K562 (cell line): Measurements from ENCODE around the gene CXCL12. TPM values are rescaled to one million over a fixed set of nuclear protein-coding genes. Genes with fewer than 3 reads are reported as not detected.

Experiments used
- ATAC-seq: fragments of 200-7000 bp; cut with Tn5 transposase; 3 replicates; pipeline ENCODE4 v1.9.1; 2020; ENCODE audit warnings: moderate library complexity
- BruUV-seq: library from RNA; stranded (reverse); fragments of 400-500 nt; replicated peaks from 2 replicates; lab custom pipeline; 2021; lab: Mats Ljungman, UMichigan
- CTCF ChIA-PET: fragments of 300-600 bp; formaldehyde crosslinking; extraction: SDS; loops from one replicate; lab custom pipeline; 2021; ENCODE audit warnings: low intra/inter-chr PET ratio; lab: Yijun Ruan, JAX
- POLR2A ChIA-PET: fragments of 300-600, 350-650 bp; sonication (Branson Sonifier 250); formaldehyde crosslinking; extraction: SDS; loops from one replicate; lab custom pipeline; 2021; ENCODE audit warnings: antibody characterized with exemption, inconsistent platforms; lab: Yijun Ruan, JAX
- DNase-seq, 4 experiments: peaks; one replicate each; pipeline versions ENCODE4 v3.0.0 to v3.0.0-alpha.2; 2011 to 2018; ENCODE audit warnings: low spot score in 3 of 4, mixed read lengths in 3 of 4; ENCODE audit errors: extremely low read depth in 1 of 4
- FAIRE-seq: peaks from 2 replicates; lab custom pipeline; 2011; peaks lifted over from hg19 to GRCh38; lab: Jason Lieb, UNC
- H2AFZ ChIP-seq: 2 replicates; pipeline ENCODE4 v1.6.0; 2011; ENCODE audit warnings: low read depth, low read length, control low read depth, inconsistent platforms
- H3K27ac ChIP-seq: fragments of 200-600 bp; 3 replicates; pipeline ENCODE4 v1.8.0; 2011; ENCODE audit warnings: low read depth, mild to moderate bottlenecking, control low read depth, inconsistent platforms, low read length, moderate library complexity, mixed read lengths; ENCODE audit errors: extremely low read depth
- H3K27me3 ChIP-seq, 2 experiments: fragments of 300-600 bp in 1 of 2; 2 replicates in 1 of 2; 3 replicates in 1 of 2; pipeline versions ENCODE4 v1.6.0 to v1.8.0; 2011; ENCODE audit warnings: inconsistent platforms in 2 of 2, low read length in 2 of 2, mild to moderate bottlenecking in 1 of 2, mixed read lengths in 1 of 2, moderate library complexity in 1 of 2; ENCODE audit not compliant: control insufficient read depth in 2 of 2, insufficient read depth in 2 of 2
- H3K36me3 ChIP-seq: fragments of 300-600 bp; 3 replicates; pipeline ENCODE4 v1.8.0; 2011; ENCODE audit warnings: mild to moderate bottlenecking, low read length, inconsistent platforms; ENCODE audit not compliant: control insufficient read depth, insufficient read depth
- H3K4me1 ChIP-seq, 2 experiments: fragments of 200-600 bp in 1 of 2; replicated peaks in 1 of 2; 2 replicates in 1 of 2; 3 replicates in 1 of 2; pipeline versions ENCODE4 v1.5.1 to v1.8.0; 2011; ENCODE audit warnings: inconsistent platforms in 2 of 2, low read length in 2 of 2, mild to moderate bottlenecking in 1 of 2, mixed read lengths in 1 of 2, moderate library complexity in 1 of 2; ENCODE audit not compliant: control insufficient read depth in 2 of 2, insufficient read depth in 2 of 2
- H3K4me2 ChIP-seq: 2 replicates; pipeline ENCODE4 v1.6.1; 2011; ENCODE audit warnings: low read length, control low read depth, inconsistent platforms, mixed read lengths; ENCODE audit not compliant: insufficient read depth
- H3K4me3 ChIP-seq: fragments of 200-600 bp; sonication (generic), shearing (Covaris generic); 2 replicates; pipeline ENCODE4 v1.5.1; 2016; ENCODE audit warnings: control low read depth, inconsistent platforms
- H3K79me2 ChIP-seq: fragments of 200-600 bp; 3 replicates; pipeline ENCODE4 v1.8.0; 2011; ENCODE audit warnings: low read length, inconsistent platforms; ENCODE audit not compliant: control insufficient read depth, insufficient read depth
- H3K9ac ChIP-seq, 2 experiments: 2 replicates each; pipeline versions ENCODE4 v1.6.0 to v1.6.1; 2011; ENCODE audit warnings: low read depth in 2 of 2, low read length in 2 of 2, control low read depth in 1 of 2, inconsistent platforms in 1 of 2, mild to moderate bottlenecking in 1 of 2, mixed read lengths in 1 of 2; ENCODE audit not compliant: insufficient read depth in 1 of 2
- H3K9me1 ChIP-seq: one replicate; pipeline ENCODE4 v1.6.0; 2011; ENCODE audit warnings: inconsistent platforms, mild to moderate bottlenecking, low read length, moderate library complexity; ENCODE audit not compliant: control insufficient read depth, insufficient read depth
- H3K9me3 ChIP-seq: replicated peaks from 2 replicates; pipeline ENCODE4 v1.5.1; 2011; ENCODE audit warnings: low read depth, low read length, inconsistent platforms; ENCODE audit not compliant: control insufficient read depth, insufficient read depth
- H4K20me1 ChIP-seq: replicated peaks from 2 replicates; pipeline ENCODE4 v1.6.1; 2011; ENCODE audit warnings: low read length, inconsistent platforms, mixed read lengths; ENCODE audit not compliant: control insufficient read depth, insufficient read depth
- AFF1 ChIP-seq, 2 experiments: fragments of 450-650 bp; IDR thresholded peaks; 2 replicates each; pipeline ENCODE4 v1.6.1; 2018; ENCODE audit warnings: mild to moderate bottlenecking in 2 of 2, low read depth in 1 of 2; ENCODE audit not compliant: partially characterized antibody in 2 of 2
- KDM5B ChIP-seq: fragments of 200-600 bp; sonication (generic); IDR thresholded peaks from 2 replicates; pipeline ENCODE4 v1.6.1; 2012; ENCODE audit warnings: low read depth, mild to moderate bottlenecking, moderate library complexity, low read length, control low read depth, inconsistent platforms; ENCODE audit not compliant: insufficient replicate concordance
- PBX2 ChIP-seq, 2 experiments: IDR thresholded peaks in 1 of 2; conservative IDR thresholded peaks in 1 of 2; 2 replicates each; pipeline ENCODE4 v1.6.1; 2016; ENCODE audit warnings: low read depth in 2 of 2, mild to moderate bottlenecking in 1 of 2, missing compliant biosample characterization in 1 of 2, missing genetic modification characterization in 1 of 2, moderate library complexity in 1 of 2
- SAFB ChIP-seq: fragments of 200-400 bp; formaldehyde crosslinking; IDR thresholded peaks from 2 replicates; pipeline ENCODE4 v1.6.1; 2017; ENCODE audit warnings: low read depth, low read length, borderline replicate concordance
- SAP30 ChIP-seq: fragments of 200-600 bp; sonication (generic); IDR thresholded peaks from 2 replicates; pipeline ENCODE4 v1.6.1; 2012; ENCODE audit warnings: borderline replicate concordance, low read depth, mild to moderate bottlenecking, moderate library complexity, low read length, control low read depth, inconsistent platforms; ENCODE audit not compliant: insufficient read depth, poor library complexity, severe bottlenecking
- SFPQ ChIP-seq: fragments of 200-400 bp; formaldehyde crosslinking; IDR thresholded peaks from 2 replicates; pipeline ENCODE4 v1.6.1; 2017; ENCODE audit warnings: mild to moderate bottlenecking, low read depth, low read length, moderate library complexity
- TCF7 ChIP-seq: sonication (generic); IDR thresholded peaks from 2 replicates; pipeline ENCODE4 v1.6.1; 2016; ENCODE audit warnings: antibody characterized with exemption, borderline replicate concordance
- ZKSCAN1 ChIP-seq: fragments of 150-350 bp; IDR thresholded peaks from 2 replicates; pipeline ENCODE4 v1.6.1; 2016; ENCODE audit warnings: low read depth, low read length
- WGBS: fragments of 100-300 bp; shearing (Covaris generic); methylation state at CpG from one replicate; pipeline ENCODE4 v1.1.6; 2016; ENCODE audit warnings: low coverage, mixed read lengths; ENCODE audit not compliant: insufficient coverage; ENCODE audit errors: missing lambda C conversion rate; 5-methylcytosine and 5-hydroxymethylcytosine counted together
- in situ Hi-C: fragments of 300-500 bp; cut with MboI; formaldehyde crosslinking; loops from 4 replicates; pipeline ENCODE4 v1.15.0; 2018; ENCODE audit warnings: inconsistent platforms, mixed read lengths
- intact Hi-C: fragments of 100-400 bp; cut with micrococcal nuclease; formaldehyde crosslinking; loops from 2 replicates; pipeline ENCODE4 v1.14.2; 2022
- polyA plus RNA-seq, 8 experiments: library from polyadenylated mRNA; depleted of rRNA in 4 of 8; stranded (reverse) in 5 of 8; unstranded in 3 of 8; fragments of >200 nt; fragmentation: Nextera tagmentation in 2 of 8; fragmentation: Illumina TruSeq in 1 of 8; extraction: Ambion mirVana in 2 of 8; extraction: Trizol in 1 of 8; gene quantifications; 2 replicates each; pipeline versions ENCODE4 v1.2.1 to v1.2.3, GENCODE V29; 2011 to 2014; ENCODE audit warnings: inconsistent platforms in 1 of 8, missing spikeins in 1 of 8
- total RNA-seq, 7 experiments: library from RNA; depleted of rRNA in 6 of 7; stranded (reverse); fragments of >200 nt in 6 of 7; fragmentation: Illumina TruSeq in 2 of 7; extraction: Trizol in 2 of 7; gene quantifications; 2 replicates each; pipeline versions ENCODE4 v1.2.1 to v1.2.3, GENCODE V29; 2011 to 2021; ENCODE audit warnings: low replicate concordance in 1 of 7
- TF ChIP-seq, protein P1 (sequence below): sonication (generic); formaldehyde crosslinking; IDR thresholded peaks from 2 replicates; pipeline ENCODE4 v1.8.1; 2022; ENCODE audit warnings: missing genetic modification reagents

The CXCL12 gene
- total and polyA plus RNA-seq, 9 of the 15 experiments (the other 6 are each of a cell fraction or from before 2014, with no cell fraction given), result 0.18 TPM; not detected in 8

DNA sequence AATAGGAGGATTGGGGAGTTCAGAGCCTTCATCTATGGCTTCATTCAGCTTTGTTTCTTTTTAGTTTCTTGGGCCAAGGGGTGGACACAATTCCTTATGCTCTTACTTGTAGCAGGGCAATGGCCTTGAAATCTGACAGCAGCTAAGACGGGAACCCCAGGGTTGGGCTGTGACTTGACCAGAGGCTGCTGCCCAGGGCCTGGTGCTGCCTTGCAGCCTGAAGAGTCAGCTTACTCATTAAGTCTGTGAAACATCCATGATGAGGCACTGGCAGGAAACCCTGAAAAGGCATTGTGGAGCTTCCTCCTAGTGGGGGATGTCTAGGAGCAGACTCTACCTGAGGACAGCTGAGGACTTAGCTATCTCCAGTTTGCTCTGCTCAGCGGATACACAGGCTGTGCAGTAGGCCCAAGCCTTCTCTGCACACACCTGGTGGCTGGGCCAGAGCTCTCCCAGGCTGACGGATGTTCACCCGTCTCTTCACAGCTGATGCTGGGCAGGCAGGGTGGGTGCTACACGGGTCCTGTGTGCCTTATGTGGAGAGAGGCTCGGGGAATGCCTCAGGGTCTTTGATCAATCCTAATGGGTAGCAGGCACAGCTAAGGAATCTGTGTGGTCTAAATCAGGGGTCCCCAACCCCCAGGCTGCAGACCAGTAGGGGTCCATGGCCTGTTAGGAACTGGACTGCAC, 17.8 kb downstream of the CXCL12 start:
- Histone ChIP-seq H3K79me2 (no peaks in the 10 kb centered on the region), H3K9me3 (no peaks in the 10 kb centered on the region), H3K36me3 (no peaks in the 10 kb centered on the region), H3K9ac (no peak overlapping the region), H2AFZ (no peak overlapping the region), H3K9me1 (no peaks in the 10 kb centered on the region), H3K4me3 (no peak overlapping the region), H3K4me2 (no peak overlapping the region), H3K27ac (no peak overlapping the region), H4K20me1 (no peaks in the 10 kb centered on the region), H3K27me3 (peaks cover 0 to 32% of the 10 kb centered on the region in 2 experiments; a peak in 2 of 5 replicates), H3K4me1 (no peaks in the 10 kb centered on the region)
- no TSS peak for BruUV-seq
- POLR2A ChIA-PET, result interaction anchor here (0.6 to 1.5 kb wide), 4 partner anchors 8 to 1949 kb away, joined by 3 to 5 read pairs (median 4); no protein-coding TSS in a partner anchor
- no peak for DNase-seq
- 1% methylated on average over 6 of the region's 6 CpGs for WGBS
- intact Hi-C loops (no loop called here), in situ Hi-C loops (no loop called here)
- no peak; the same call in 2 of the 3 replicates for ATAC-seq
- CTCF ChIA-PET, result no interaction called here
- no peak for FAIRE-seq
- TF ChIP-seq KDM5B (no peak), PBX2 (CRISPR knock-in tag; IDR thresholded peaks at IDR 0.05; ENCODE audit: low read depth) (no peak), PBX2 (tag; conservative IDR thresholded peaks at IDR 0.05; ENCODE audit: low read depth) (no peak), TCF7 (no peak), ZKSCAN1 (no peak), AFF1 (IDR thresholded peaks at IDR 0.05; ENCODE audit: low read depth in 1 of 2, partially characterized antibody in 2 of 2) (no peak), SFPQ (no peak), SAP30 (no peak), SAFB (no peak)
- TF ChIP-seq, protein P1, sequence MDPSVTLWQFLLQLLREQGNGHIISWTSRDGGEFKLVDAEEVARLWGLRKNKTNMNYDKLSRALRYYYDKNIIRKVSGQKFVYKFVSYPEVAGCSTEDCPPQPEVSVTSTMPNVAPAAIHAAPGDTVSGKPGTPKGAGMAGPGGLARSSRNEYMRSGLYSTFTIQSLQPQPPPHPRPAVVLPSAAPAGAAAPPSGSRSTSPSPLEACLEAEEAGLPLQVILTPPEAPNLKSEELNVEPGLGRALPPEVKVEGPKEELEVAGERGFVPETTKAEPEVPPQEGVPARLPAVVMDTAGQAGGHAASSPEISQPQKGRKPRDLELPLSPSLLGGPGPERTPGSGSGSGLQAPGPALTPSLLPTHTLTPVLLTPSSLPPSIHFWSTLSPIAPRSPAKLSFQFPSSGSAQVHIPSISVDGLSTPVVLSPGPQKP, result no peak
